Colonic mucosa (tissue), 4 donors: Measurements from ENCODE around the gene ASB5. TPM values are rescaled to one million over a fixed set of nuclear protein-coding genes. Genes with fewer than 3 reads are reported as not detected.

Experiments used
- DNase-seq: peaks from one replicate; pipeline ENCODE4 v3.0.0-alpha.2; 2020
- H3K27ac ChIP-seq: fragments of 200-600 bp; one replicate; pipeline ENCODE4 v1.8.0; 2021
- H3K27me3 ChIP-seq: fragments of 200-600 bp; one replicate; pipeline ENCODE4 v1.8.0; 2021
- H3K36me3 ChIP-seq: fragments of 200-600 bp; one replicate; pipeline ENCODE4 v1.8.0; 2021
- H3K4me1 ChIP-seq: fragments of 200-600 bp; one replicate; pipeline ENCODE4 v1.8.0; 2021; ENCODE audit warnings: mild to moderate bottlenecking
- H3K4me3 ChIP-seq: fragments of 200-600 bp; one replicate; pipeline ENCODE4 v1.8.0; 2021
- H3K9ac ChIP-seq, 2 donors: one replicate each; pipeline ENCODE4 v1.7.0; 2013; ENCODE audit warnings: control low read depth in 2 of 2, low read depth in 2 of 2, low read length in 2 of 2
- H3K9me3 ChIP-seq: fragments of 200-600 bp; one replicate; pipeline ENCODE4 v1.8.0; 2021
- CTCF ChIP-seq: fragments of 200-600 bp; IDR thresholded peaks from one replicate; pipeline ENCODE4 v1.8.0; 2022; ENCODE audit warnings: antibody characterized with exemption, mild to moderate bottlenecking
- intact Hi-C: fragments of 100-400 bp; cut with DNase I; formaldehyde crosslinking; loops from one replicate; pipeline ENCODE4 v1.14.1; 2022
- total RNA-seq, 2 donors: library from RNA; stranded (reverse); fragmentation: NEBNext Ultra II Directional in 1 of 2; extraction: Animal tissue kit (Norgen Biotek cat#: 25700) in 1 of 2; gene quantifications; one replicate each; pipeline ENCODE4 v1.2.1, GENCODE V29; 2021
- donor health status: healthy.
- donor health status: DM: no; HTN: no; CAD: no.
- donor health status: DM: no; HTN: no; CAD: no.

The ASB5 gene
- total RNA-seq, 2 donors from 2014 or later: 1.7 TPM; not detected in 1

- no peak overlapping the region for H3K9ac ChIP-seq
- intact Hi-C loops: loop anchor here (10.0 kb wide), 1 partner anchor 135 kb away; no protein-coding TSS in a partner anchor
- no peak overlapping the region for H3K27ac ChIP-seq
- H3K9me3 ChIP-seq: no peaks in the 10 kb centered on the region
- no peak for DNase-seq
- H3K27me3 ChIP-seq: no peaks in the 10 kb centered on the region
- no peak overlapping the region for H3K4me3 ChIP-seq
- no peak for TF ChIP-seq CTCF
- no peaks in the 10 kb centered on the region for H3K36me3 ChIP-seq
- no peaks in the 10 kb centered on the region for H3K4me1 ChIP-seq
These were observed 78.9 kb downstream of the ASB5 start for GRCh38 chr4:176189891-176190795.

- Histone ChIP-seq H3K27ac (no peak overlapping the region), H3K36me3 (no peaks in the 10 kb centered on the region), H3K4me1 (no peaks in the 10 kb centered on the region), H3K4me3 (no peak overlapping the region), H3K9me3 (no peaks in the 10 kb centered on the region), H3K9ac (no peak overlapping the region), H3K27me3 (no peaks in the 10 kb centered on the region)
- intact Hi-C loops: no loop called here
- no peak for TF ChIP-seq CTCF
- no peak for DNase-seq
These were observed 80.4 kb downstream of the ASB5 start for GRCh38 chr4:176188654-176189053.

- no peak for DNase-seq
- H3K36me3 ChIP-seq: no peaks in the 10 kb centered on the region
- no peaks in the 10 kb centered on the region for H3K4me1 ChIP-seq
- no peaks in the 10 kb centered on the region for H3K27me3 ChIP-seq
- TF ChIP-seq CTCF: no peak
- intact Hi-C loops: no loop called here
- H3K9me3 ChIP-seq: no peaks in the 10 kb centered on the region
- H3K27ac ChIP-seq: no peak overlapping the region
- no peak overlapping the region for H3K4me3 ChIP-seq
- H3K9ac ChIP-seq: no peak overlapping the region
These were observed 81.4 kb downstream of the ASB5 start for GRCh38 chr4:176187624-176188023.

- no peaks in the 10 kb centered on the region for H3K36me3 ChIP-seq
- no peak overlapping the region for H3K27ac ChIP-seq
- intact Hi-C loops: no loop called here
- no peaks in the 10 kb centered on the region for H3K27me3 ChIP-seq
- no peak overlapping the region for H3K4me3 ChIP-seq
- no peaks in the 10 kb centered on the region for H3K4me1 ChIP-seq
- no peak overlapping the region for H3K9ac ChIP-seq
- no peak for DNase-seq
- no peak for TF ChIP-seq CTCF
- no peaks in the 10 kb centered on the region for H3K9me3 ChIP-seq
These were observed 82.2 kb downstream of the ASB5 start for GRCh38 chr4:176186671-176187395.

- H3K4me1 ChIP-seq: no peaks in the 10 kb centered on the region
- no peaks in the 10 kb centered on the region for H3K9me3 ChIP-seq
- H3K27me3 ChIP-seq: no peaks in the 10 kb centered on the region
- no peaks in the 10 kb centered on the region for H3K36me3 ChIP-seq
- H3K4me3 ChIP-seq: no peak overlapping the region
- DNase-seq: no peak
- intact Hi-C loops: no loop called here
- no peak overlapping the region for H3K27ac ChIP-seq
- TF ChIP-seq CTCF: no peak
- no peak overlapping the region for H3K9ac ChIP-seq
These were observed 83.0 kb downstream of the ASB5 start for GRCh38 chr4:176186067-176186466.
